GM12865 (cell line): ENCODE data around the gene RAPGEF3.

Experiments used
- DNase-seq: peaks from one replicate; pipeline ENCODE4 v3.0.0; 2010; ENCODE audit warnings: low read depth
- H3K4me3 ChIP-seq: 2 replicates; pipeline ENCODE4 v1.5.1; 2011; ENCODE audit warnings: mild to moderate bottlenecking, low read depth, low read length, control low read depth
- CTCF ChIP-seq: IDR thresholded peaks from 2 replicates; pipeline ENCODE4 v1.5.1; 2011; ENCODE audit warnings: low read length, control low read depth, low read depth, inconsistent platforms; ENCODE audit not compliant: insufficient read depth; ENCODE audit errors: missing control alignments

RAPGEF3 gene

GRCh38 chr12:47802312-47802711 is 43.6 kb upstream of the RAPGEF3 start:
- no peak overlapping the region for H3K4me3 ChIP-seq
- TF ChIP-seq CTCF: peak; percentile 24
- DNase-seq: no peak

GRCh38 chr12:47801904-47802246 is 43.2 kb upstream of the RAPGEF3 start:
- no peak overlapping the region for H3K4me3 ChIP-seq
- TF ChIP-seq CTCF: no peak
- DNase-seq: no peak

GRCh38 chr12:47801170-47801903 is 42.7 kb upstream of the RAPGEF3 start:
- TF ChIP-seq CTCF: no peak
- DNase-seq: no peak
- H3K4me3 ChIP-seq: no peak overlapping the region

- no peak overlapping the region for H3K4me3 ChIP-seq
- DNase-seq: no peak
- no peak for TF ChIP-seq CTCF
Observed at GRCh38 chr12:47800582-47800981, 41.9 kb upstream of the RAPGEF3 start.

GRCh38 chr12:47799357-47799955 is 40.8 kb upstream of the RAPGEF3 start:
- no peak for DNase-seq
- TF ChIP-seq CTCF: no peak
- no peak overlapping the region for H3K4me3 ChIP-seq

- no peak for DNase-seq
- no peak for TF ChIP-seq CTCF
- H3K4me3 ChIP-seq: no peak overlapping the region
Observed at GRCh38 chr12:47798382-47798948, 39.8 kb upstream of the RAPGEF3 start.
